NCI-H187 treated with DMSO at 0.1 percent for 48 hours (cell line): ENCODE measurements around the gene PIP4K2A.
"Not testable (repeated sequence)": the region's sequence is repeated elsewhere in the genome, so short reads cannot be mapped to it uniquely, and the experiment has no call there.

Experiments used
- DNase-seq: peaks from one replicate; lab custom pipeline; 2025; lab: John Stamatoyannopoulos, UW

Gene PIP4K2A

DNA sequence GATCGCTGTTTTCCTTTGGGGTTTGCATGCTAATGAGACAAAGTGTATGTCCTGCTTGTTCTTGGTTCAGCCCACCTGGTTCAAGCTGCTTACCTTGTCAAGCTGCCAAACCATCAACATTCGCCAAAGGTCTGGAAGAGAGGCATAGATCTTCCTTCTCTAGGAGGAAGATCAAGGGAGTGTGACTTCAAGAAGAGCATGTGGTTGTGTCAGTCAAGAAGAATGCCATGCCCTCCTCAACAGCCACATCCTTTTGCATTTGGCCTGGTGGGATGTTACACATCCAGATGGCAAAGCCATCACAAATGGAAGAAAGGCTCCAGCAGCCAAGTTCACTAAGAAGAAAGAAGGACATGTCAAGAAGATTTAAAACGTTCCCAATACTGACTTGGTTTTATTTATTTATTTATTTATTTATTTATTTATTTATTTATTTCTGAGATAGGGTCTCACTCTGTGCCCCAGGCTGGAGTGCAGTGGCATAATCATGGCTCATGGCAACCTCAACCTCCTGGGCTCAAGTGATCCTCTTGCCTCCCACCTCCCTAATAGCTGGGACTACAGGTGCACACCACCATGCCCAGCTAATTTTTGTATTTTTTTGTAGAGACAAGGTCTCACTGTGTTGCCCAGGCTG lies 5.1 kb upstream of the PIP4K2A start:
- DNase-seq = no peak

GRCh38 chr10:22718659-22719058 lies 4.3 kb upstream of the PIP4K2A start:
- DNase-seq = not testable (repeated sequence)

DNA sequence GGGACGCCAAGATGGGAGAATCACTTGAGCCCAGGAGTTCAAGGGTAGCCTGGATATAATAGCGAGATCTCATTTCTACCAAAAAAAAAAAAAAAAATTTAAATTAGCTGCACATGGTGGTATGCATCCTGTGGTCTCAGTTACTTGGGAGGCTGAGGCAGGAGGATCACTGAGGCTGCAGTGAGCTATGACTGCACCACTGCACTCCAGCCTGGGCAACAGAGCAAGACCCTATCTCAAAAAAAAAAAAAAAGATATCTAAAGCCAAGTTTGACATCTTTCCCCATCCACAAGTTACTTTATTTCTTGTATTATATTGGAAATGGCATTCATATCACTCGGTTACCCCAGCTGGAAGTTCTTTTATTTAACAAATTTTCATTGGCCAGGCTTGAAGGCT lies 3.4 kb upstream of the PIP4K2A start:
- no peak for DNase-seq

GRCh38 chr10:22716943-22717342 lies 2.6 kb upstream of the PIP4K2A start:
- no peak for DNase-seq

GRCh38 chr10:22715290-22715625 lies 880 bp upstream of the PIP4K2A start:
- DNase-seq = no peak

- DNase-seq = no peak
Observed at GRCh38 chr10:22713853-22714478, 412 bp downstream of the PIP4K2A start.

GRCh38 chr10:22712956-22713852 lies 1.2 kb downstream of the PIP4K2A start:
- DNase-seq = no peak

DNA sequence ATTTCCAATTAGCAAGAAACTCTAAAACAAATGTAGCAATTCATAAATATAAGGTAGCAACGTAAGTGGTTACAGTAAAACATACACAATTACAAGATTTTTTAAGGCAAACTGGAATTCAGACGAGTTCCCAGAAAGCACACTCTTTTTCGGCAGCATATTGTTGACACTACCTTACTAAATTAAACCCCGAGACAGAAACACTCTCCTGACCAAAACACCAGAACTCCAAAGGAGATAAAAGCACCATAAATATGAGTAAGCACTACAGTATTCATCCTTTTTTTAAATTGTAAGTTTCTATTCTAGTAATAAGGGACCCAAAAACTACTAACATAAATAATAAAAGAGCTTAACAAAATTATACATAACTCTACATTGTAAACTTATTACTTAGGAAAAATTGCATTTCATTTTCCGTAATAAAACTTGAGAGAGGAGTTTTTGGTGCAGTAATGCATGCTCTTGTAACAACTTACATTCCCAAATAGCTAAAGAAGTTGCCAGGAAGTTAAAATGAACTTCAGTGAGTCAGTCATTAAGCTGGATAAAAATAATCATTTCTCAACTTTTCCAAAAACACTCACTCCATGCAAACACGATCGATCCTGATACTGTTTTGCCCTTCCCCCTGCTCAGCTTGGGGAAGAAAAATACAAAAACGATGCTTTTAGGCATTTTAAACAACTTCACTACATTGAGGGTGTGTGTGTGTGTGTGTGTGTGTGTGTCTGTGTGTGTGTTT lies 2.0 kb downstream of the PIP4K2A start:
- no peak for DNase-seq

- DNase-seq = no peak
Observed at GRCh38 chr10:22711373-22711772, 3.0 kb downstream of the PIP4K2A start.

- DNase-seq = no peak
Observed at GRCh38 chr10:22710139-22710745, 4.1 kb downstream of the PIP4K2A start.

- no peak for DNase-seq
Observed at GRCh38 chr10:22708772-22709171, 5.6 kb downstream of the PIP4K2A start.

- no peak for DNase-seq
Observed at GRCh38 chr10:22705527-22705926, 8.9 kb downstream of the PIP4K2A start.

DNA sequence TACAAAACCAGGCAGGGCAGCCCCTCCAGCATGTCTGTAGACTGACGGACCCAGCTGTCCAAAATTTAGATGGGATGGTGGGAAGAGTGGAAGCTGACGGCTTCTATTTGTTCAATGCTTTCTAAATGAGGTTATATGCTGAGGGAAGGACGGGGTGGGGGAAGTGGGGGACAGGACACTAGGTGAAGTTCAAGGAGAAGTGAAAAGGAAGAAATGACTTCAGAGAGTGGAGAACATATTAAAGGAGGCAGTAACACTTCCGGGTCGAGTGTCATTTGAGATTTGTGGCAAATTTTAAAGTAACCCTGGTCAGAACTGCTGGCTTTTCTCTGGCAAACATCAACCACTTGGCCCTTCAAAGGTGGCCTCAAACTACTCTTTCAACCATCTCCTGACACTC lies 9.4 kb downstream of the PIP4K2A start:
- no peak for DNase-seq

DNA sequence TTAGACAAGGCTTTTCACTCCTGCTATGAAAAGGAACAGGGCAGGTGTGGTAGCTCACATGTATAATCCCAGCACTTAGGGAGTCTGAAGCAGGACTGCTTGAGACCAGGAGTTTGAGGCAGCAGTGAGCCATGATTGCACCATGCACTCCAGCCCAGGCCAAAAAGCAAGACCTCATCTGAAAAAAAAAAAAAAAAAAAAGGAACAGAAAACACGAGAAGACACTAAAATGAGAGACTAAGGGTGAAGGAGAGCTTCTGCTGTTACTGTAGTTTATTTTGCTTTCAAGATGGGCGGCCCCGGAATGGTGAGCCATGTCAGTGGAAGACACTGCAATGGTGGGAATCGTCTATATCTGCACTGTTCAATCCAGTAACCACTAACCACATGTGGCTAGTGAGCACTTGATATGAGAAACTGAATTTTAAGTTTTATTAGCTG lies 9.9 kb downstream of the PIP4K2A start:
- no peak for DNase-seq

DNA sequence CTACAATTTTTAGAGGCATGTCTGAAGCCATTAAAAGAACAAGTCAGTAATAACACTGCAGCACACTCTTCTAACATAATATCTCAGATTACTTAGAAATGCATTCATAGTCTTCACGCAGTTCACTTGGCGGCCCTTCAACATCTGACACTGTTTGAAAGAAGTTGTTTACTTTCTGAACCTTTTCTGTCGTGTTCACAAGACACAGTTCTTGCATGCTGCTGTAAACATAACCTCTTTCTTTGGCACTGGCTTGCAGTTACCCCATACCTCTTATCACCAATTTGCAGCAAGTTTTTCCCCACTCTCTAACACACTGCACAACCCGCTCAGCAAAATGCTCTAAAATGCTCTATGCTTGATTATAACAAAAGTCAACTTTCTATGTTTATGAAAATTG lies 12.0 kb downstream of the PIP4K2A start:
- DNase-seq = no peak

DNA sequence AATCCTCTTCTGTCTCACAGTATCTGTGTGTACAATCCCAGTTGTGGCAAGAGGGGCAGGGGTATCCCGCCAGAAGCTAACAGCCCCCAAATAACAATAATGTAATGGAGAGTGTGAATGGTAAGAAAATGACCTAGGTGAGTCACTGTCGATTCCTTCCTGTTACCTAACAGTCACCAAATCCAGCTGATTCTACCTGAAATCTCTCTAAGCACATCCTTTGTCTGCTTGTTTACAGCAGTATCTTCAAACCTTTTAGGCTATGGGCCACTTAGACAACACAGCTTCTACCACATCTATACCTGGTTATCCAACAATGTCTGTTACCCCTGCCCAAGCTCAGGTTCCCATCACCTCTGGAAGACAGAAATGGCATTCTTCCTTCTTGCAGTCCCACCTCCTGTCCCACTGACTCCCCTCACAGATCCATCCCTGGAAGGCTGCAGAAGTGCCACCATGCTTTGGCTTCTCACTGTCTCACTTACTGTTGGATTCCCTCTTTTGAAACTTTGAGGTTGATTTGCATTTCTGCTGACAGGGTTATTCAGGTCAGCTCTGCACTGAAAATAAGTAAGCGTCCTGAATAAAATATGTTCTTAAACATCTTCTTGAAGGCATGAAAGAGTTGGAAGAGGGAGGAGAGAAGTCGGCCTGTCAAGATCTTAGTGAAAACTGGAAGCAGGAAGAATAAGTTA lies 13.1 kb downstream of the PIP4K2A start:
- DNase-seq = no peak

DNA sequence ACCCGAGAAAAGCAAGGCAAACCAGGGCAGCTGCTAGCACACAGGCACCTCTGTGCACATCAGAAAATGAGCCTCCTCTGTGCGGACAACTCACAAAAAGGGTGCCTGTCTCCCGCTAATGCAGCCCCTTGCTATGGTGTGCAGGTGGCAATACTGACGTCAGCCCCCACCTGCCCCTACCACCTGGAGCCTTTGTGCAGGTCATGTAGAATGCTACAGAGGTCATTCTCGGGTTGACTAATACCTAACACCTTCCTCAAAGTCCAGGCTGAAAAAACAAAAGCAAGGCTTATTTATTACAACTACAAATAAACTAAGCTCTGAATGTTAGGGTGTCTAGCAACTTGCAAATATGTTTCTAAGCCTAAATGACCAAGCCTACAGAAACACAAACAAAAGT lies 13.9 kb downstream of the PIP4K2A start:
- no peak for DNase-seq

- DNase-seq = no peak
Observed at GRCh38 chr10:22699976-22700375, 14.4 kb downstream of the PIP4K2A start.

GRCh38 chr10:22698941-22699440 lies 15.4 kb downstream of the PIP4K2A start:
- no peak for DNase-seq

DNA sequence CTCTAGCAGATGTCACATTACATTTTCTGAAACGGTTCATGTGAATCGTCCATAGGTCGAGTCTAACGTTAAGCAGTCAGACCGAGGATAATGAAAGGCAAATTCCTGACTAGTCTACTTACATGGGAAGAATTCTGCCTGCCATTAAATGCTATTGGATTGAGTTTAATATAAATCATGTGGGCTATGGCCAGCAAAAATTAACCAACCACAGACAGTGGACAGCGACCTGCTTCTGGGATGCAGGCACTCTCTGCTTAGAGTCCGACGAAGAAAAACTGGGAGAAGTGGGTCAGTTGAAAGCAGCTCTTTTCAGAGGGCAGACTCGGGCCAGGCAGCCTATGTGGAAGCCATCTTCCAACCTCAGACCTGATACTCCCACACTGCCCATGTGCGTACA lies 16.6 kb downstream of the PIP4K2A start:
- DNase-seq = no peak

DNA sequence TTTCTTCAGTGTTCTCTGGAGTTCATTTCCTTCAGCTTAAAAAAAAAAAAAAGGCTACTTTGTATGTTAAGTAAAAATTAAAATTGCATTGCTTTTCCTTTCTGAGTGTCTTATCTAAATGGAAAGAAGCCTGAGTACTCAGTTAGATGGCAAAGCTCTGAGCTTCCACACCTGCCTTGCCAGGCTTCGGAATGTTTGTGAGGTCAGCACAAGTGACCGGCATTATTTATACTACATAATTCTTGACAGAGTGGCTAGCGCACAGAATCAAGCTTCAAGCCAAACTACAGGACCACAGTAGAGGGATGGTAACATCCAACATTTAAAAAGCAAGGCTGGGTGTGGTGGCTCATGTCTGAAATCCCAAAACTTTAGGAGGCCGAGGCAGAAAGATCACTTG lies 17.3 kb downstream of the PIP4K2A start:
- no peak for DNase-seq
